T47D (cell line): ENCODE results near the gene GALNTL6.

ENCODE experiments used
- DNase-seq, 2 experiments: peaks; one replicate each; pipeline versions ENCODE4 v3.0.0 to v3.0.0-alpha.2; 2011 to 2012; ENCODE audit warnings: low read depth in 1 of 2, low spot score in 1 of 2
- JUND ChIP-seq: IDR thresholded peaks from 2 replicates; pipeline ENCODE4 v1.6.1; 2012; ENCODE audit warnings: low read depth
- in situ Hi-C: cut with HindIII; loops from 2 replicates; pipeline ENCODE4 v1.10.0; 2016; ENCODE audit warnings: low sequenced_read_pairs, low pct_unique_long_range_greater_than_20kb

Gene GALNTL6

GRCh38 chr4:171843456-171843855, 30.3 kb downstream of the GALNTL6 start:
- no peak for DNase-seq
- no peak for TF ChIP-seq JUND
- in situ Hi-C loops = no loop called here

- TF ChIP-seq JUND = no peak
- in situ Hi-C loops = no loop called here
- DNase-seq = peak in 1 of 2 experiments; percentile 73
These were observed 33.0 kb downstream of the GALNTL6 start for GRCh38 chr4:171846232-171846631.

GRCh38 chr4:171846893-171847292, 33.7 kb downstream of the GALNTL6 start:
- no peak for TF ChIP-seq JUND
- in situ Hi-C loops = no loop called here

GRCh38 chr4:171847751-171848150, 34.5 kb downstream of the GALNTL6 start:
- in situ Hi-C loops = no loop called here

More at GRCh38 chr4:171846893-171847292, 33.7 kb downstream of the GALNTL6 start:
- no peak for DNase-seq

GRCh38 chr4:171849686-171850222, 36.5 kb downstream of the GALNTL6 start:
- TF ChIP-seq JUND = no peak
- DNase-seq = no peak
- in situ Hi-C loops = no loop called here

More at GRCh38 chr4:171847751-171848150, 34.5 kb downstream of the GALNTL6 start:
- TF ChIP-seq JUND = no peak
- DNase-seq = no peak

- in situ Hi-C loops = no loop called here
- TF ChIP-seq JUND = no peak
- DNase-seq = no peak
These were observed 38.1 kb downstream of the GALNTL6 start for GRCh38 chr4:171851295-171851694.

- DNase-seq = no peak
- TF ChIP-seq JUND = no peak
These were observed 44.3 kb downstream of the GALNTL6 start for GRCh38 chr4:171857302-171858012.

GRCh38 chr4:171875291-171875690, 62.1 kb downstream of the GALNTL6 start:
- in situ Hi-C loops = no loop called here
- DNase-seq = no peak
- TF ChIP-seq JUND = no peak

More at GRCh38 chr4:171857302-171858012, 44.3 kb downstream of the GALNTL6 start:
- in situ Hi-C loops = no loop called here

- DNase-seq = no peak
- TF ChIP-seq JUND = no peak
- in situ Hi-C loops = no loop called here
These were observed 63.4 kb downstream of the GALNTL6 start for GRCh38 chr4:171876636-171877035.

GRCh38 chr4:171880136-171880535, 66.9 kb downstream of the GALNTL6 start:
- in situ Hi-C loops = no loop called here
- DNase-seq = no peak
- TF ChIP-seq JUND = no peak

- DNase-seq = no peak
- in situ Hi-C loops = no loop called here
- TF ChIP-seq JUND = no peak
These were observed 76.5 kb downstream of the GALNTL6 start for GRCh38 chr4:171889681-171890080.

GRCh38 chr4:171891038-171891437, 77.8 kb downstream of the GALNTL6 start:
- in situ Hi-C loops = no loop called here
- no peak for DNase-seq
- TF ChIP-seq JUND = no peak

GRCh38 chr4:171896426-171896825, 83.2 kb downstream of the GALNTL6 start:
- DNase-seq = no peak
- in situ Hi-C loops = no loop called here
- no peak for TF ChIP-seq JUND
